ENCODE measurements around the gene ENPEP.

ENPEP gene

GRCh38 chr4:110512901-110513300 is 36.9 kb downstream of the ENPEP start:
- TF ChIP-seq CTCF (conservative IDR thresholded peaks at IDR 0.05) = no peak
- no peak overlapping the region for H3K27ac ChIP-seq

- H3K27ac ChIP-seq = no peak overlapping the region
- TF ChIP-seq CTCF (conservative IDR thresholded peaks at IDR 0.05) = peak; percentile 81
Observed at GRCh38 chr4:110514889-110515479, 39.0 kb downstream of the ENPEP start.

- no peak for TF ChIP-seq CTCF (conservative IDR thresholded peaks at IDR 0.05)
- H3K27ac ChIP-seq = no peak overlapping the region
Observed at GRCh38 chr4:110515676-110516075, 39.7 kb downstream of the ENPEP start.

GRCh38 chr4:110516106-110516922 is 40.4 kb downstream of the ENPEP start:
- no peak overlapping the region for H3K27ac ChIP-seq

GRCh38 chr4:110518889-110519490 is 43.0 kb downstream of the ENPEP start:
- H3K27ac ChIP-seq = no peak overlapping the region
- peak; percentile 84 for TF ChIP-seq CTCF (conservative IDR thresholded peaks at IDR 0.05)

More at GRCh38 chr4:110516106-110516922, 40.4 kb downstream of the ENPEP start:
- TF ChIP-seq CTCF (conservative IDR thresholded peaks at IDR 0.05) = peak; percentile 87

- TF ChIP-seq CTCF (conservative IDR thresholded peaks at IDR 0.05) = no peak
- no peak overlapping the region for H3K27ac ChIP-seq
Observed at GRCh38 chr4:110520886-110521285, 44.9 kb downstream of the ENPEP start.

GRCh38 chr4:110526589-110526988 is 50.6 kb downstream of the ENPEP start:
- no peak for TF ChIP-seq CTCF (conservative IDR thresholded peaks at IDR 0.05)
- no peak overlapping the region for H3K27ac ChIP-seq
